WTC11 (cell line): ENCODE data around the gene FCMR. TPM values are rescaled to one million over a fixed set of nuclear protein-coding genes. Genes with fewer than 3 reads are reported as not detected.

ENCODE experiments used
- ATAC-seq: fragments of 200-7000 bp; cut with Tn5 transposase; 2 replicates; pipeline ENCODE4 v1.10.0; 2021; ENCODE audit warnings: mild to moderate bottlenecking, moderate library complexity
- CTCF ChIA-PET: fragments of 300-600 bp; sonication (Branson Sonifier 250); formaldehyde crosslinking; loops from one replicate; lab custom pipeline; 2021; ENCODE audit warnings: antibody characterized with exemption; lab: Charles Lee
- POLR2A ChIA-PET: fragments of 350-600 bp; sonication (Branson Sonifier 250); formaldehyde crosslinking; loops from one replicate; lab custom pipeline; 2021; ENCODE audit warnings: antibody characterized with exemption; lab: Charles Lee
- DNase-seq: peaks from one replicate; pipeline ENCODE4 v3.0.0; 2021; ENCODE audit warnings: low spot score
- H3K27ac Mint-ChIP-seq: 2 replicates; pipeline ENCODE4 v1.8.0; 2021; ENCODE audit warnings: mixed read lengths
- H3K27me3 Mint-ChIP-seq: 2 replicates; pipeline ENCODE4 v1.8.0; 2021; ENCODE audit warnings: low read depth, mild to moderate bottlenecking, moderate library complexity, mixed read lengths
- H3K36me3 Mint-ChIP-seq: 2 replicates; pipeline ENCODE4 v1.8.0; 2021; ENCODE audit warnings: mixed read lengths
- H3K4me1 Mint-ChIP-seq: 2 replicates; pipeline ENCODE4 v1.8.0; 2022; ENCODE audit warnings: mixed read lengths
- H3K4me3 Mint-ChIP-seq: 2 replicates; pipeline ENCODE4 v1.8.0; 2021; ENCODE audit warnings: mild to moderate bottlenecking, moderate library complexity, mixed read lengths
- H3K9me3 Mint-ChIP-seq: 2 replicates; pipeline ENCODE4 v1.8.0; 2021; ENCODE audit warnings: mixed read lengths
- CREB1 ChIP-seq: sonication (generic); formaldehyde crosslinking; IDR thresholded peaks from 2 replicates; pipeline ENCODE4 v1.8.0; 2023; ENCODE audit warnings: mild to moderate bottlenecking, missing genetic modification reagents
- ETV6 ChIP-seq: sonication (generic); formaldehyde crosslinking; IDR thresholded peaks from 2 replicates; pipeline ENCODE4 v1.8.1; 2022; ENCODE audit warnings: mild to moderate bottlenecking, missing genetic modification reagents
- FOXP1 ChIP-seq: sonication (generic); formaldehyde crosslinking; IDR thresholded peaks from 2 replicates; pipeline ENCODE4 v1.8.0; 2022; ENCODE audit warnings: missing genetic modification reagents, mild to moderate bottlenecking, moderate library complexity, borderline replicate concordance
- GABPB1 ChIP-seq: sonication (generic); formaldehyde crosslinking; IDR thresholded peaks from 2 replicates; pipeline ENCODE4 v1.8.1; 2023; ENCODE audit warnings: mild to moderate bottlenecking, missing genetic modification reagents
- JUN ChIP-seq: sonication (generic); formaldehyde crosslinking; IDR thresholded peaks from 2 replicates; pipeline ENCODE4 v1.8.0; 2023; ENCODE audit warnings: mild to moderate bottlenecking, missing genetic modification reagents
- NFE2L1 ChIP-seq: sonication (generic); formaldehyde crosslinking; IDR thresholded peaks from 2 replicates; pipeline ENCODE4 v1.8.1; 2023; ENCODE audit warnings: missing genetic modification reagents
- NR2C2 ChIP-seq: sonication (generic); formaldehyde crosslinking; IDR thresholded peaks from 2 replicates; pipeline ENCODE4 v1.8.0; 2022; ENCODE audit warnings: mild to moderate bottlenecking, missing genetic modification reagents
- PRRX2 ChIP-seq: fragments of 250-450 bp; sonication (Bioruptor Pico); IDR thresholded peaks from 2 replicates; pipeline ENCODE4 v1.8.0; 2021; ENCODE audit warnings: mild to moderate bottlenecking
- SOX15 ChIP-seq: fragments of 250-450 bp; sonication (Bioruptor Pico); IDR thresholded peaks from 2 replicates; pipeline ENCODE4 v1.9.0; 2021; ENCODE audit warnings: mild to moderate bottlenecking
- TP53 ChIP-seq: sonication (generic); formaldehyde crosslinking; IDR thresholded peaks from 2 replicates; pipeline ENCODE4 v1.8.1; 2023; ENCODE audit warnings: mild to moderate bottlenecking, missing genetic modification reagents
- ZNF121 ChIP-seq: sonication (generic); formaldehyde crosslinking; IDR thresholded peaks from 2 replicates; pipeline ENCODE4 v1.8.0; 2023; ENCODE audit warnings: missing genetic modification reagents
- ZNF263 ChIP-seq: sonication (generic); formaldehyde crosslinking; IDR thresholded peaks from 2 replicates; pipeline ENCODE4 v1.8.1; 2022; ENCODE audit warnings: low read depth, mild to moderate bottlenecking, moderate library complexity, missing genetic modification reagents
- ZNF416 ChIP-seq: fragments of 250-450 bp; sonication (Bioruptor Pico); IDR thresholded peaks from 2 replicates; pipeline ENCODE4 v1.9.0; 2021; ENCODE audit warnings: mild to moderate bottlenecking, inconsistent platforms
- ZNF423 ChIP-seq: fragments of 250-450 bp; sonication (Bioruptor Pico); IDR thresholded peaks from 2 replicates; pipeline ENCODE4 v2.1.2; 2022; ENCODE audit warnings: mild to moderate bottlenecking, moderate library complexity
- ZNF671 ChIP-seq: fragments of 250-450 bp; sonication (Bioruptor Pico); IDR thresholded peaks from 2 replicates; pipeline ENCODE4 v1.8.0; 2021; ENCODE audit warnings: mild to moderate bottlenecking
- total RNA-seq: library from RNA; stranded (reverse); gene quantifications from 3 replicates; pipeline ENCODE4 v1.2.3, GENCODE V29; 2021
- TF ChIP-seq, protein P1 (sequence below): sonication (generic); formaldehyde crosslinking; IDR thresholded peaks from 2 replicates; pipeline ENCODE4 v1.8.1; 2023; ENCODE audit warnings: mild to moderate bottlenecking, missing genetic modification reagents
- TF ChIP-seq, protein P2 (sequence below): sonication (generic); formaldehyde crosslinking; IDR thresholded peaks from 2 replicates; pipeline ENCODE4 v1.8.0; 2022; ENCODE audit warnings: mild to moderate bottlenecking, missing genetic modification reagents

FCMR gene
- total RNA-seq, 1 experiment from 2014 or later, result 1.0 TPM

DNA sequence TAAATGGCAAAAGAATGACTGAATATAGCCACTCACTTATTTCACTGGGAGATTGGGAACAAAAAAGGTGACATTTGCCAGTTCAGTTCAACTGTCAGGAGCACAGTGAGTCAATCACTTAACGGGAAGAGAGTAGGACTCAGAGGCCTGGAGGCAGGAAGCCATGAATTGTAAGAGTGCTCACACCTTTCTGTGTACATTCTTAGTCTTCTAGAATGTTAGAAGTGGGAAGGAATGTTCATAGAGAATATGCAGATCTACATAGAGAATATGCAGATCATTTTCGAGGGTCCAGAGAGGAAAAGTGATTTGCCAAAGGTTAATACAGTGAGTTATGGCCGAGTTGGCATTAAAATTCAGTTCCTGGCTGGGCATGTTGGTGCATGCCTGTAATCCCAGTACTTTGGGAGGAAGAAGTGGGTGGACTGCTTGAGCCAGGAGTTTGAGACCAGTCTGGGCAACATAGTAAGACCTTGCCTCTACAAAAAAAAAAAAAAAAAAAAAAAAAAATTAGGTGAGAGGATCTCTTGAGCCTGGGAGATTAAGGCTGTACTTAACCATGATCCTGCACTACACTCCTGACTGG, 48.0 kb downstream of the FCMR start:
- ChIA-PET POLR2A (no interaction called here), CTCF (no interaction called here)
- peaks cover 5% of the 10 kb centered on the region for H3K27me3 Mint-ChIP-seq
- ATAC-seq, result no peak
- H3K4me3 Mint-ChIP-seq, result no peak overlapping the region
- no peak for DNase-seq
- TF ChIP-seq CREB1 (CRISPR knock-in tag), result no peak
- no peak for TF ChIP-seq ZNF121 (CRISPR knock-in tag)
- TF ChIP-seq, protein P1, sequence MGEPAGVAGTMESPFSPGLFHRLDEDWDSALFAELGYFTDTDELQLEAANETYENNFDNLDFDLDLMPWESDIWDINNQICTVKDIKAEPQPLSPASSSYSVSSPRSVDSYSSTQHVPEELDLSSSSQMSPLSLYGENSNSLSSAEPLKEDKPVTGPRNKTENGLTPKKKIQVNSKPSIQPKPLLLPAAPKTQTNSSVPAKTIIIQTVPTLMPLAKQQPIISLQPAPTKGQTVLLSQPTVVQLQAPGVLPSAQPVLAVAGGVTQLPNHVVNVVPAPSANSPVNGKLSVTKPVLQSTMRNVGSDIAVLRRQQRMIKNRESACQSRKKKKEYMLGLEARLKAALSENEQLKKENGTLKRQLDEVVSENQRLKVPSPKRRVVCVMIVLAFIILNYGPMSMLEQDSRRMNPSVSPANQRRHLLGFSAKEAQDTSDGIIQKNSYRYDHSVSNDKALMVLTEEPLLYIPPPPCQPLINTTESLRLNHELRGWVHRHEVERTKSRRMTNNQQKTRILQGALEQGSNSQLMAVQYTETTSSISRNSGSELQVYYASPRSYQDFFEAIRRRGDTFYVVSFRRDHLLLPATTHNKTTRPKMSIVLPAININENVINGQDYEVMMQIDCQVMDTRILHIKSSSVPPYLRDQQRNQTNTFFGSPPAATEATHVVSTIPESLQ (CRISPR knock-in tag), result no peak
- TF ChIP-seq ZNF671 (CRISPR knock-in tag), result no peak
- H3K9me3 Mint-ChIP-seq, result peaks cover 53% of the 10 kb centered on the region
- no peak overlapping the region for H3K27ac Mint-ChIP-seq
- peaks cover 22% of the 10 kb centered on the region for H3K36me3 Mint-ChIP-seq
- no peaks in the 10 kb centered on the region for H3K4me1 Mint-ChIP-seq

DNA sequence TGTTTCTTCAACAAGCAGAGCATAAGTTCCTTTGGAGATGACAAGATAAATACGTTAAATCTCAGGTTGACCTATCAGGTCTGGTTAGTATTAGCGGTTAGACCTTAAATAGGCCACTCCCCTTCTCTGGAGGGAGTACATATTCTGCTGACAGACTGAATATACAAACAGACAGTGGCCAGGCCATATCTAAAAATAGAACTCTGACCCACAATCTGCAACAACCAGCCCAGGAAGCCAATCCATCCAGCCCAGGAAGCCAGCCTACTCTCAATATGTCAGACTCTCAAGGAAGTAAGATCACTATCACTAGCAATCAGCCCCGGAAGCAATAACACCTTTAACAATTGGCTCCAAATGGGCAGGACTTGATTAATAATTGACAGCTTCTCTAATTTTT, 49.6 kb downstream of the FCMR start:
- CTCF ChIA-PET, result no interaction called here
- no peak for DNase-seq
- Mint-ChIP-seq H3K4me3 (no peak overlapping the region), H3K27me3 (peaks cover 5% of the 10 kb centered on the region), H3K36me3 (peaks cover 10% of the 10 kb centered on the region; the same call in 1 of the 2 replicates), H3K4me1 (no peaks in the 10 kb centered on the region), H3K9me3 (peaks cover 38% of the 10 kb centered on the region), H3K27ac (no peak overlapping the region)
- TF ChIP-seq ZNF423 (CRISPR knock-in tag) (no peak), GABPB1 (no peak)
- TF ChIP-seq, protein P2, sequence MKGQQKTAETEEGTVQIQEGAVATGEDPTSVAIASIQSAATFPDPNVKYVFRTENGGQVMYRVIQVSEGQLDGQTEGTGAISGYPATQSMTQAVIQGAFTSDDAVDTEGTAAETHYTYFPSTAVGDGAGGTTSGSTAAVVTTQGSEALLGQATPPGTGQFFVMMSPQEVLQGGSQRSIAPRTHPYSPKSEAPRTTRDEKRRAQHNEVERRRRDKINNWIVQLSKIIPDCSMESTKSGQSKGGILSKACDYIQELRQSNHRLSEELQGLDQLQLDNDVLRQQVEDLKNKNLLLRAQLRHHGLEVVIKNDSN, result no peak
- POLR2A ChIA-PET, result no interaction called here
- ATAC-seq, result no peak

GRCh38 chr1:206868264-206868663, 53.5 kb downstream of the FCMR start:
- CTCF ChIA-PET, result interaction anchor here (1.5 to 2.0 kb wide), 3 partner anchors 44 to 114 kb away, joined by 4 to 6 read pairs (median 5); no protein-coding TSS in a partner anchor
- H3K36me3 Mint-ChIP-seq, result no peaks in the 10 kb centered on the region
- 0 out of 2 replicates have a peak, but pooled peaks cover 2% of the 10 kb centered on the region for H3K4me1 Mint-ChIP-seq
- POLR2A ChIA-PET, result no interaction called here
- H3K9me3 Mint-ChIP-seq, result peaks cover 15% of the 10 kb centered on the region
- peaks cover 12% of the 10 kb centered on the region for H3K27me3 Mint-ChIP-seq
- H3K27ac Mint-ChIP-seq, result no peak overlapping the region
- ATAC-seq, result no peak
- DNase-seq, result no peak
- no peak overlapping the region for H3K4me3 Mint-ChIP-seq
- TF ChIP-seq SOX15 (CRISPR knock-in tag), result no peak

- peaks cover 16% of the 10 kb centered on the region for H3K27me3 Mint-ChIP-seq
- ChIA-PET CTCF (interaction anchor here (0.9 to 2.0 kb wide), 4 partner anchors 11 to 114 kb away, joined by 3 to 6 read pairs (median 4); no protein-coding TSS in a partner anchor), POLR2A (no interaction called here)
- no peak overlapping the region for H3K27ac Mint-ChIP-seq
- ATAC-seq (no peak), DNase-seq (no peak)
- H3K36me3 Mint-ChIP-seq, result no peaks in the 10 kb centered on the region
- no peak overlapping the region for H3K4me3 Mint-ChIP-seq
- 0 out of 2 replicates have a peak, but pooled peaks cover 3% of the 10 kb centered on the region for H3K4me1 Mint-ChIP-seq
- no peak for TF ChIP-seq JUN (CRISPR knock-in tag)
- no peak for TF ChIP-seq TP53
- TF ChIP-seq NFE2L1 (CRISPR knock-in tag), result no peak
- TF ChIP-seq ETV6 (CRISPR knock-in tag), result no peak
- TF ChIP-seq ZNF416, result no peak
- no peak for TF ChIP-seq ZNF263 (CRISPR knock-in tag)
- TF ChIP-seq PRRX2 (CRISPR knock-in tag), result no peak
- no peak for TF ChIP-seq SOX15 (CRISPR knock-in tag)
- no peak for TF ChIP-seq FOXP1 (CRISPR knock-in tag)
- TF ChIP-seq CREB1 (CRISPR knock-in tag), result no peak
- no peak for TF ChIP-seq NR2C2
- peaks cover 10% of the 10 kb centered on the region for H3K9me3 Mint-ChIP-seq
These were observed 54.0 kb downstream of the FCMR start for GRCh38 chr1:206867716-206868115.
